Hepatocyte (in vitro differentiated cells): ENCODE results near the gene ASB1. TPM values are rescaled to one million over a fixed set of nuclear protein-coding genes. Genes with fewer than 3 reads are reported as not detected.

Experiments used
- DNase-seq: peaks from one replicate; pipeline ENCODE4 v3.0.0-alpha.2; 2016; ENCODE audit warnings: low spot score
- H2AFZ ChIP-seq: fragments of 200-600 bp; sonication (generic); 2 replicates; pipeline ENCODE4 v1.6.0; 2016; ENCODE audit warnings: antibody characterized with exemption, mild to moderate bottlenecking
- H3K27ac ChIP-seq: fragments of 200-600 bp; sonication (generic); 2 replicates; pipeline ENCODE4 v1.5.1; 2016; ENCODE audit warnings: mild to moderate bottlenecking
- H3K27me3 ChIP-seq: fragments of 200-600 bp; sonication (generic); 2 replicates; pipeline ENCODE4 v1.6.1; 2016
- H3K36me3 ChIP-seq: fragments of 200-600 bp; sonication (generic); replicated peaks from 2 replicates; pipeline ENCODE4 v1.5.1; 2016; ENCODE audit warnings: low read depth; ENCODE audit not compliant: insufficient read depth
- H3K4me1 ChIP-seq: fragments of 200-600 bp; sonication (generic); 2 replicates; pipeline ENCODE4 v1.5.1; 2016; ENCODE audit warnings: mild to moderate bottlenecking, moderate library complexity; ENCODE audit not compliant: insufficient read depth
- H3K4me2 ChIP-seq: fragments of 200-600 bp; sonication (generic); 2 replicates; pipeline ENCODE4 v1.6.0; 2016
- H3K4me3 ChIP-seq: fragments of 200-600 bp; sonication (generic); 2 replicates; pipeline ENCODE4 v1.5.1; 2016; ENCODE audit warnings: mild to moderate bottlenecking
- H3K79me2 ChIP-seq: fragments of 200-600 bp; sonication (generic); 2 replicates; pipeline ENCODE4 v1.6.0; 2017; ENCODE audit warnings: mild to moderate bottlenecking
- H3K9me2 ChIP-seq: fragments of 200-600 bp; sonication (generic); replicated peaks from 2 replicates; pipeline ENCODE4 v1.6.0; 2017; ENCODE audit warnings: mild to moderate bottlenecking; ENCODE audit not compliant: insufficient read depth
- H3K9me3 ChIP-seq: fragments of 200-600 bp; sonication (generic); 2 replicates; pipeline ENCODE4 v1.5.1; 2016; ENCODE audit warnings: low read depth, mild to moderate bottlenecking
- H4K20me1 ChIP-seq: fragments of 200-600 bp; sonication (generic); 2 replicates; pipeline ENCODE4 v1.6.0; 2016; ENCODE audit warnings: mild to moderate bottlenecking; ENCODE audit not compliant: insufficient read depth, poor library complexity, severe bottlenecking
- EZH2 ChIP-seq: fragments of 200-600 bp; sonication (generic); IDR thresholded peaks from 2 replicates; pipeline ENCODE4 v1.6.1; 2016; ENCODE audit warnings: antibody characterized with exemption, mild to moderate bottlenecking, borderline replicate concordance
- EZH2phosphoT487 ChIP-seq: fragments of 200-600 bp; sonication (generic); IDR thresholded peaks from one replicate; pipeline ENCODE4 v1.6.1; 2018; ENCODE audit warnings: antibody characterized with exemption, mild to moderate bottlenecking, low read depth, moderate library complexity; ENCODE audit not compliant: unreplicated experiment, severe bottlenecking
- WGBS: methylation state at CpG from one replicate; pipeline ENCODE4 v1.1.6; 2016; ENCODE audit warnings: low lambda C conversion rate; ENCODE audit errors: missing lambda C conversion rate; 5-methylcytosine and 5-hydroxymethylcytosine counted together
- polyA plus RNA-seq: library from polyadenylated mRNA; unstranded; fragments of >200 nt; fragmentation: Nextera tagmentation; extraction: Ambion mirVana; gene quantifications from 2 replicates; pipeline ENCODE4 v1.2.1, GENCODE V29; 2016
- total RNA-seq: library from RNA; depleted of rRNA; stranded (reverse); fragments of >200 nt; gene quantifications from 2 replicates; pipeline ENCODE4 v1.2.3, GENCODE V29; 2014
- TF ChIP-seq, protein P1 (sequence below): fragments of 200-600 bp; sonication (generic); IDR thresholded peaks from 2 replicates; pipeline ENCODE4 v1.5.1; 2016; ENCODE audit warnings: antibody characterized with exemption, mild to moderate bottlenecking; ENCODE audit not compliant: poor library complexity

ASB1 gene
- total and polyA plus RNA-seq, 2 experiments from 2014 or later, result 13.0 to 27.9 TPM

- no peak overlapping the region for H2AFZ ChIP-seq
- H3K9me3 ChIP-seq, result no peaks in the 10 kb centered on the region
- H3K27me3 ChIP-seq, result no peaks in the 10 kb centered on the region
- no peaks in the 10 kb centered on the region for H3K79me2 ChIP-seq
- H3K4me2 ChIP-seq, result no peak overlapping the region
- peaks cover 11% of the 10 kb centered on the region for H3K4me1 ChIP-seq
- H3K36me3 ChIP-seq, result no peaks in the 10 kb centered on the region
- DNase-seq, result no peak
- no peaks in the 10 kb centered on the region for H3K9me2 ChIP-seq
- TF ChIP-seq, protein P1, sequence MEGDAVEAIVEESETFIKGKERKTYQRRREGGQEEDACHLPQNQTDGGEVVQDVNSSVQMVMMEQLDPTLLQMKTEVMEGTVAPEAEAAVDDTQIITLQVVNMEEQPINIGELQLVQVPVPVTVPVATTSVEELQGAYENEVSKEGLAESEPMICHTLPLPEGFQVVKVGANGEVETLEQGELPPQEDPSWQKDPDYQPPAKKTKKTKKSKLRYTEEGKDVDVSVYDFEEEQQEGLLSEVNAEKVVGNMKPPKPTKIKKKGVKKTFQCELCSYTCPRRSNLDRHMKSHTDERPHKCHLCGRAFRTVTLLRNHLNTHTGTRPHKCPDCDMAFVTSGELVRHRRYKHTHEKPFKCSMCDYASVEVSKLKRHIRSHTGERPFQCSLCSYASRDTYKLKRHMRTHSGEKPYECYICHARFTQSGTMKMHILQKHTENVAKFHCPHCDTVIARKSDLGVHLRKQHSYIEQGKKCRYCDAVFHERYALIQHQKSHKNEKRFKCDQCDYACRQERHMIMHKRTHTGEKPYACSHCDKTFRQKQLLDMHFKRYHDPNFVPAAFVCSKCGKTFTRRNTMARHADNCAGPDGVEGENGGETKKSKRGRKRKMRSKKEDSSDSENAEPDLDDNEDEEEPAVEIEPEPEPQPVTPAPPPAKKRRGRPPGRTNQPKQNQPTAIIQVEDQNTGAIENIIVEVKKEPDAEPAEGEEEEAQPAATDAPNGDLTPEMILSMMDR, result no peak
- TF ChIP-seq EZH2, result no peak
- no peak for TF ChIP-seq EZH2phosphoT487
- no peak overlapping the region for H3K4me3 ChIP-seq
- H3K27ac ChIP-seq, result no peak overlapping the region
- H4K20me1 ChIP-seq, result no peaks in the 10 kb centered on the region
- 81% methylated on average over 8 of the region's 8 CpGs for WGBS
These were observed 37.9 kb upstream of the ASB1 start for GRCh38 chr2:238388794-238389193.

DNA sequence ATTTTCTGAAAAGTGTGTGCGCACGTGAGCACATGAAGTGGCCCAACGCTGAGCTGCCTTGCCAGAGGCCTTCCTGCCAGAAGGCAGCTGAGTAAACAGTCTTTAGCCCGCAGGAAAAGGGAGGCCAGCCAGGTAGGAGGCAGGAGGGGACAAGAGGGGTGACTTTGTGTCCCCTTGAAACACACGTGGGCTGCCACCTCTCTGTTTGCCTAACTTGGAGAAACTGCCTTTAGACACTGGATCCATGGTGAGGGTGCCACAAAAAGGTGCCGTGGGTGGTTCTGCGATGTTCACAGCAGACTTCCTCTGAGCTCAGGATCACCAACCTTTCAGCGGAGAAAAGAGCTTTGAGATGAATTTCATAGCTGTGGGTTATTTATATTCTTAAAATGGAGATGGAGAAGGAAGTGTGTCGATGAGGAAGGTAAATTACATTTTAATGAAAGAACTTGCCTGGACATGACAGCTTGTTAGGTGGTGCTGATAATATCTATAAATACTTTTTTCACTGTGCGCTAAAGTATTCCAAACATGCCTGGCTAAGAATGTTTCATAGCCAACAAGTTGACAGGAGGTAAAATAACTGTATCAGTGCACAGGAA is 36.6 kb upstream of the ASB1 start:
- no peaks in the 10 kb centered on the region for H3K9me2 ChIP-seq
- TF ChIP-seq, protein P1, result no peak
- TF ChIP-seq EZH2phosphoT487 (no peak), EZH2 (no peak)
- no peaks in the 10 kb centered on the region for H4K20me1 ChIP-seq
- H3K4me3 ChIP-seq, result no peak overlapping the region
- peak overlapping the region; percentile 46 for H3K27ac ChIP-seq
- 62% methylated on average over 10 of the region's 10 CpGs for WGBS
- H3K79me2 ChIP-seq, result no peaks in the 10 kb centered on the region
- no peak for DNase-seq
- H3K4me1 ChIP-seq, result peaks cover 11% of the 10 kb centered on the region
- no peak overlapping the region for H3K4me2 ChIP-seq
- H3K9me3 ChIP-seq, result no peaks in the 10 kb centered on the region
- no peaks in the 10 kb centered on the region for H3K27me3 ChIP-seq
- no peaks in the 10 kb centered on the region for H3K36me3 ChIP-seq
- H2AFZ ChIP-seq, result no peak overlapping the region

- Histone ChIP-seq H2AFZ (no peak overlapping the region), H3K27ac (no peak overlapping the region), H3K4me3 (no peak overlapping the region), H3K36me3 (no peaks in the 10 kb centered on the region), H3K4me2 (no peak overlapping the region), H3K27me3 (no peaks in the 10 kb centered on the region), H3K4me1 (peaks cover 11% of the 10 kb centered on the region), H3K9me2 (no peaks in the 10 kb centered on the region), H3K79me2 (no peaks in the 10 kb centered on the region), H4K20me1 (no peaks in the 10 kb centered on the region), H3K9me3 (no peaks in the 10 kb centered on the region)
- TF ChIP-seq EZH2phosphoT487 (no peak), EZH2 (no peak)
- TF ChIP-seq, protein P1, result no peak
- DNase-seq, result no peak
- 94% methylated on average over 6 of the region's 6 CpGs for WGBS
These were observed 35.6 kb upstream of the ASB1 start for GRCh38 chr2:238391042-238391689.
